Suprapubic skin (tissue), 4 donors: Measurements from ENCODE around the gene MANEAL. TPM values are rescaled to one million over a fixed set of nuclear protein-coding genes. Genes with fewer than 3 reads are reported as not detected.

ENCODE experiments used
- DNase-seq, 2 donors: peaks; one replicate each; pipeline ENCODE4 v3.0.0-alpha.2; 2019; ENCODE audit warnings: low spot score in 2 of 2
- H3K27ac ChIP-seq: fragments of 200-600 bp; sonication (generic); one replicate; pipeline ENCODE4 v1.5.1; 2019
- H3K27me3 ChIP-seq: fragments of 200-600 bp; sonication (generic); one replicate; pipeline ENCODE4 v1.5.1; 2019
- H3K36me3 ChIP-seq: fragments of 200-600 bp; sonication (generic); one replicate; pipeline ENCODE4 v1.5.1; 2019
- H3K4me1 ChIP-seq: fragments of 200-600 bp; sonication (generic); one replicate; pipeline ENCODE4 v1.5.1; 2019
- H3K4me3 ChIP-seq: fragments of 200-600 bp; sonication (generic); one replicate; pipeline ENCODE4 v1.5.1; 2019; ENCODE audit warnings: mild to moderate bottlenecking
- H3K9me3 ChIP-seq: fragments of 200-600 bp; sonication (generic); one replicate; pipeline ENCODE4 v1.5.1; 2019
- CTCF ChIP-seq, 2 donors: fragments of 200-600 bp in 1 of 2; fragments of 450-650 bp in 1 of 2; sonication (generic) in 1 of 2; IDR thresholded peaks; one replicate each; pipeline ENCODE4 v1.5.1; 2016 to 2019; ENCODE audit warnings: antibody characterized with exemption in 2 of 2, mild to moderate bottlenecking in 1 of 2, moderate library complexity in 1 of 2
- EP300 ChIP-seq: sonication (generic); formaldehyde crosslinking; IDR thresholded peaks from one replicate; pipeline ENCODE4 v1.6.1; 2017; ENCODE audit warnings: antibody characterized with exemption
- POLR2A ChIP-seq, 2 donors: fragments of 450-650 bp; IDR thresholded peaks; one replicate each; pipeline ENCODE4 v1.6.1; 2017; ENCODE audit warnings: antibody characterized with exemption in 2 of 2, mild to moderate bottlenecking in 2 of 2, moderate library complexity in 2 of 2
- POLR2AphosphoS5 ChIP-seq, 3 donors: sonication (generic); formaldehyde crosslinking; IDR thresholded peaks; one replicate each; pipeline ENCODE4 v1.6.1; 2017; ENCODE audit warnings: antibody characterized with exemption in 3 of 3
- WGBS: methylation state at CpG from one replicate; pipeline ENCODE4 v1.1.5; 2018; 5-methylcytosine and 5-hydroxymethylcytosine counted together
- total RNA-seq, 4 donors: library from RNA; depleted of rRNA; stranded (reverse); fragments of >200 nt; gene quantifications; one replicate each; pipeline ENCODE4 v1.1.0, GENCODE V29; 2016

Gene MANEAL
- total RNA-seq, 4 donors from 2014 or later: 6.7 to 9.2 (median 7.5) TPM

- H3K4me1 ChIP-seq: no peaks in the 10 kb centered on the region
- TF ChIP-seq POLR2A (IDR thresholded peaks at IDR 0.05): no peak
- no peak for TF ChIP-seq EP300
- no peak for TF ChIP-seq POLR2AphosphoS5 (IDR thresholded peaks at IDR 0.05)
- no peak for TF ChIP-seq CTCF (IDR thresholded peaks at IDR 0.05)
- 97% methylated on average over 4 of the region's 4 CpGs for WGBS
- H3K4me3 ChIP-seq: no peak overlapping the region
- no peaks in the 10 kb centered on the region for H3K27me3 ChIP-seq
- H3K27ac ChIP-seq: no peak overlapping the region
- peaks cover 86% of the 10 kb centered on the region for H3K36me3 ChIP-seq
- DNase-seq: no peak
- no peaks in the 10 kb centered on the region for H3K9me3 ChIP-seq
Measured at GRCh38 chr1:37831109-37831508, 37.5 kb downstream of the MANEAL start.

GRCh38 chr1:37831809-37832208 lies 38.2 kb downstream of the MANEAL start:
- no peak for DNase-seq
- H3K27ac ChIP-seq: no peak overlapping the region

GRCh38 chr1:37836788-37837187 lies 43.1 kb downstream of the MANEAL start:
- TF ChIP-seq POLR2AphosphoS5 (IDR thresholded peaks at IDR 0.05) (no peak), EP300 (no peak), CTCF (IDR thresholded peaks at IDR 0.05) (no peak), POLR2A (IDR thresholded peaks at IDR 0.05) (no peak)
- WGBS: 83% methylated on average over 3 of the region's 3 CpGs
- Histone ChIP-seq H3K9me3 (no peaks in the 10 kb centered on the region), H3K27ac (no peak overlapping the region), H3K4me3 (no peak overlapping the region), H3K36me3 (peaks cover 86% of the 10 kb centered on the region), H3K4me1 (no peaks in the 10 kb centered on the region), H3K27me3 (no peaks in the 10 kb centered on the region)
- DNase-seq: no peak

More at GRCh38 chr1:37831809-37832208, 38.2 kb downstream of the MANEAL start:
- Histone ChIP-seq H3K4me1 (no peaks in the 10 kb centered on the region), H3K9me3 (no peaks in the 10 kb centered on the region), H3K36me3 (peaks cover 89% of the 10 kb centered on the region), H3K27me3 (no peaks in the 10 kb centered on the region), H3K4me3 (no peak overlapping the region)
- WGBS: 93% methylated on average over 2 of the region's 2 CpGs
- TF ChIP-seq EP300: no peak
- no peak for TF ChIP-seq POLR2A (IDR thresholded peaks at IDR 0.05)
- TF ChIP-seq CTCF (IDR thresholded peaks at IDR 0.05): no peak
- no peak for TF ChIP-seq POLR2AphosphoS5 (IDR thresholded peaks at IDR 0.05)

GRCh38 chr1:37839676-37840075 lies 46.0 kb downstream of the MANEAL start:
- Histone ChIP-seq H3K4me1 (no peaks in the 10 kb centered on the region), H3K27ac (no peak overlapping the region), H3K36me3 (peaks cover 60% of the 10 kb centered on the region), H3K27me3 (no peaks in the 10 kb centered on the region), H3K4me3 (no peak overlapping the region), H3K9me3 (no peaks in the 10 kb centered on the region)
- TF ChIP-seq EP300 (no peak), POLR2AphosphoS5 (IDR thresholded peaks at IDR 0.05) (no peak), POLR2A (IDR thresholded peaks at IDR 0.05) (no peak), CTCF (IDR thresholded peaks at IDR 0.05) (no peak)
- WGBS: 97% methylated on average over 10 of the region's 10 CpGs
- DNase-seq: no peak

GRCh38 chr1:37840711-37841110 lies 47.1 kb downstream of the MANEAL start:
- DNase-seq: no peak
- H3K36me3 ChIP-seq: peaks cover 49% of the 10 kb centered on the region

More at GRCh38 chr1:37840711-37841110, 47.1 kb downstream of the MANEAL start:
- Histone ChIP-seq H3K27ac (no peak overlapping the region), H3K4me1 (no peaks in the 10 kb centered on the region), H3K9me3 (no peaks in the 10 kb centered on the region), H3K4me3 (no peak overlapping the region), H3K27me3 (no peaks in the 10 kb centered on the region)
- 76% methylated on average over 1 of the region's 1 CpG for WGBS
- TF ChIP-seq EP300 (no peak), POLR2A (IDR thresholded peaks at IDR 0.05) (no peak), POLR2AphosphoS5 (IDR thresholded peaks at IDR 0.05) (no peak), CTCF (IDR thresholded peaks at IDR 0.05) (no peak)
